ENCODE data around the gene STK26.
"Not testable (repeated sequence)": the region's sequence is repeated elsewhere in the genome, so short reads cannot be mapped to it uniquely, and the experiment has no call there.

Gene STK26

DNA sequence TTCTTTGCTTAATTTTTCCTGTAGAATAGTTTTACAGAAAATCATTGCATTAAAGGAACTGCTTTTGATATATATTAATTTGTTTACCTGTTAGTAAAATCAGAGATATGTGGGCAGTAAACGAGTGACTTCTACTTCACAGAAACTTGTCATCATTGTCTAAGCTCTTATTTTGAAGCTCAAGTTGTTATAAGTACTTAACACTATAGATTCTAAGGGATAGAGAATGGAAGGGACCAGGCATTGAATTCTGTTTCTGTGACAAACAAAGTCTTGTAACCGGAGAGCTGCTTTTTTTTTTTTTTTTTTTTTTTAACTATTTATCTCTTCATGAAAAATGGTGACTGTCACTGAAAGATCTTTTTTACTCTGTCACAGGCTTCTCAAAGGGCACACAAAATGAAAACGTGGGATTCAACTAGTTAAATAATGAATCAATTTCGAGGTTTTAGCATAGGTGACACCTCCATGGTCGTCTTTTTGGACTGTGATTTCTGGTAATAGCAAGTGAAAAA, 14.4 kb downstream of the STK26 start:
- DNase-seq: no peak

DNA sequence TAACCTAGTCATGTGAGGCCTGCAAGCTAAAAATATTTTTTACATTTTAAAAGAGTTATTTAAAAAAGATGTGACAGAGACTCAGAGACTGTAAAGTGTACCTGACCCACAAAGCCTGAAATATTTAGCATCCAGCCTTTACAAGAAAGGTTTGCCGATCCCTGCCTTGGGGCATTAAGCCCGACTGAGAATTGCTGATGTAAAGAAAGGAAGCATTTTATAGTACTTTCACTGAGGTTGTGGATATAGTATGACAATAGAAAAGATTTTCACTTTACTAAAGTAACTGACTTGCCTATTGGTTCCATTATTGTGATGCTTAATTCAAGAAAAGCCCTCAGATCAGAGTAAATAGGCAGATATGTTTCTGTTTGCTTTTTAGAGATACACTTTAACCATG, 17.0 kb downstream of the STK26 start:
- no peak for DNase-seq

DNA sequence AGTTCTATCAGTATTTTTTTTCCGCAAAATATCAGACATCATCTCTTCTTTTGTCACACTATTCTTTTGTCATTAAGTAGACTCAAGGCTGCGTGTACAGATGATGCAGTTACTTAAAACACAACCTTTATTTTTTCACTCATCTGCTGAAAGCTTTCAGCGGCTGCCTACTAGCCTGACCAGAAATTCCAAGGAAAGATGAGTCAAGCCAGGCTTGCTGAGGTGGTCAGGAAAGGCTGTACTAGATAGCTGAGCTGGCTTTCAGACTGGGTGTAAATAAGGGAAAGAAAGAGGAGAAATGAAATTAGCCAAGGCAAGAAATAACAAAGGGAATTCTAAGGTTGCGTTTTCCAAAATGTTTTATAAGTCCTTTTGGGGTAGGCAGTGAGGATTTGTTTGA, 17.9 kb downstream of the STK26 start:
- DNase-seq: no peak

DNA sequence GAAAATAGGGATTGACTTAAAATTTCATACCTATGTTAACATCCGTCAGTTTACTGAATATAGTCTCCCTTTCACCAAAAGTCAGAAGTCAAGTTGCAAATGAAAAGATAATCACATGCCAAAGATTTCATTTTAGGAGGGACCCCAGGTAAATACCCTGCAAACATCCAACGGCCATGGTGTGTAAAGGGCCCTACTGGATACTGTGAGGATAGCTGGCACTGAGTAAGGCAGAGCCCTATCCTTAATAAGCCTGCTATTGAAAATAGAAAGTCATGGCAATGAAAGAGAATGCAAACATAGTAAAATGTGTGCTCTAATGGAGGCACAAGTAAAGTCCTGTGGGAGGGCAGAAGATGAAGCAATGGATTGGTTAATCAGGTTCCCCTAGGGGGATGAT, 20.9 kb downstream of the STK26 start:
- no peak for DNase-seq

DNA sequence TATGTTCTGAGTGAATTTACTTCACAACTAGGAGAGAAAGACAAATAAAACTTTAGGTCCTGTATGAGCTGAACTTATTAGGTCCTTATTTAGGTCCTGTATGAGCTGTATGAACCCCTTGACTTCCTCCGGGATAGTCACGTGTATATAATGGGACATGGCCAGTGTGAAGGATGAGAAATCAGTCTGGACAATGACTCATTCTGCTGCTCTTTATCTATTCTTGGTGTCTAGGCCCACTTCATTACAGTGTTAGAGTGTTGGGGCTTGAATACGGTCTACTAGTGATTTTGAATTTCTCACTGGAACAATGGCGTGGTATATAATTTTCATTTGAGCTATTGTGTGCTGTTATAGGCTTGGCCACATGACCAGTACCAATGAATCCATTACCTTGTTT, 21.9 kb downstream of the STK26 start:
- peak in 2 of 4 experiments; percentile 29 to 36 for DNase-seq

DNA sequence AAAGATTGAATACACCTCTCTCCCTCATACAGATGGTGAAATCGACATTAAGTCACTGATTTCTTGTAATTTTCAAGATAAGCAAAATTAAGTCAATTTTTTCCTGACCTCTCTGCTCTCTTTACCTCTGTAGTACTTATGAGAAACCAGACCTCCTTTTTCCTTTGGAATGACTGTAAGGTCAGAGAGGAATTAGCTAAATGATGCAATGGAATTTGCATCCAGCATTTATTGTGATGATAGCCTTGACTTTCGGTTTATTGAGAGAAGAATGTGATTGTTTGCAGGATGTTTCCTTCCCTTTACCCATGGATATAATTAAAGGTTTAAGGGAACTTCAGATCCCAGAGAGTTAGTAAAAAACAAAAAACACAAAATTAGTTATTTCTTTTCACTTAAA, 22.4 kb downstream of the STK26 start:
- DNase-seq: no peak

DNA sequence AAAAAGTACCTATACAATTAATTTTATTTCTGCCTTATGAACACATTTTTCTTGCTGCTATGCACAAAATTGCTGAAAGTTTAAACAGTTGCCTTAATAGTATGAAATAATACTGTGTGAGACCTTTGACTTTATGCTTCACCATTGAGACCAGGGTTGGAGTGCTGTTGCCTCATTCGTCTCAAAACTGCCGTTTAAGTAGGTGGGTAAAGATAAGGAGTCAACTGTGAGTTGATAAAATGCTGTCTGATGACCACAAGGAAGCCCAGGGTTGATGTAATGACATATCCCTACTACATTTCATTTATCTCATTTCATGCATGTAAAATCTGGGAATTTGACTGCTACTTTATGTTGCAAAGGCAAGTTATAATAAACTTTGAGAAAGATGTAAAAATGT, 23.4 kb downstream of the STK26 start:
- DNase-seq: no peak

DNA sequence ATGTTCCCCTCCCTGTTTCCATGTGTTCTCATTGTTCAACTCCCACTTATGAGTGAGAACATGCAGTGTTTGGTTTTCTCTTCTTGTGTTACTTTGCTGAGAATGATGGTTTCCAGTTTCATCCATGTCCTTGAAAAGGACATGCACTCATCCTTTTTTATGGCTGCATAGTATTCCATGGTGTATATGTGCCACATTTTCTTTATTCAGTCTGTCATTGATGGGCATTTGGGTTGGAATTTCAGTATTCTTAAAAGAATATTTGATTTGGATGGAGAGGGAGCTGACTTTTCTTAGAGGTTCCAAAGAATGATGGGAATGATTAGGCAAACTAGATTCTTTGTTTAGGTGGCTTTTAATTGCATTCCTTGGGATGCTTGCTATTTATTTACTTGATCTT, 28.7 kb downstream of the STK26 start:
- DNase-seq: not testable (repeated sequence)

DNA sequence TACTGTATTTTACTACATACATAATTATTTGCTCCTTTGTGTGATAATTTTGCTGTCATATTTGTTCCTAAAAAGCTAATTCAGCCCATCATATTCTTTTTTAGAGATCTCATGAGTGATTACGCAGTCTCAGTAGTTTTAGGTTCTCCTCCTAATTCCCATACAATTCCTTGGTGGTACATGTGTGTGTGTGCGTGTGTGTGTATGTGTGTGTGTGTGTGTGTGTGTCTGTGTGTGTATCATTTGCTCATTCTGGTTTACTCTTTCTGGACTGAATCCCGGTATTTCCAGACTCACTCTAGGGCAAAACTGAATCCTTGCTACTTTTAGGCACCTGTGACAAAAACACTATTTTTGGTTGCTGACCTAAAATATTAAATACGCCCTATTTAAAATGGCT, 34.9 kb downstream of the STK26 start:
- DNase-seq: no peak

DNA sequence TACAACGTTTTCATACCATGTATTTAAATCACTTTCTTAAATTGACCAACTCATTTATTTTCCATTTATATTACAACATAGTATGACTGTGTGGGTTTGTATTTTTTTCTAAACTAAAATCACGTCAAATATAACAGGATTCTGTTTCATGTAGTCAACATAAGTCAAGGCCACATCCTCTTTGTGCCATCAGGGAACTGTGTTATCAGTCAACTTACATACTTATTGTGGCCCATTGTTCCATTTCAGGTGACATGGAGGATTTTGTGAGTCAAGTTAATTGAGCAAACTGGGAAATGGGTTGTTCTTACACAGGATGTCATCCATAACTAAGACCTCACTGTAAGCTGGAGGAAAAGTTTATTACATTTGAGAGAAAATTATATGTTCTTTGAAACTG, 35.9 kb downstream of the STK26 start:
- DNase-seq: no peak

DNA sequence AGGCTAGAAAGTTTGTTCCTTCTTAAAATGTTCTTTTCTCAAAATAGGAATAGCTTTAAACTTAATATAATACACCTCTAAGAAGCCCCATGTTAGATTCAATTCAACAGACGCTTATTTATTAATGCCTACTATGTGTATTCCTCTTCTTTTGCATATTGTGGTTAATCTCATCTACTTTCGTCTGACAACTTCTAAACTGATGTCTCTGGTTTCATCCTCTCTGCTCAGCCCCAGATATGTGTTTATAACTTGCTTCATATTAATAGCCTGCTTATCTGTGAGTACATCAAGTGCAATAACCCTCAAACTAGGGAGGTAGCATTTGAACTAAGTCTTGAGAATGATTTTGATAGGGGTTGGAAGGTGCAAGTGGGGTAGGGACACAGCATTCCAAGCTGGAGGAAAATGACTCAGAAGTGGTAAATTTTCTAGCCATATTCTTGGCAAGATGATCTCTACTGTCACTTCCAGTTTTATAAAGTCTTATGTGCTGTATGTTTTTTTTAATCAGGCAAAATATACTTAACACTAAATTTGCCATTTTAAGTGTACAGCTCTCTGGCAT, 37.0 kb downstream of the STK26 start:
- DNase-seq: no peak

DNA sequence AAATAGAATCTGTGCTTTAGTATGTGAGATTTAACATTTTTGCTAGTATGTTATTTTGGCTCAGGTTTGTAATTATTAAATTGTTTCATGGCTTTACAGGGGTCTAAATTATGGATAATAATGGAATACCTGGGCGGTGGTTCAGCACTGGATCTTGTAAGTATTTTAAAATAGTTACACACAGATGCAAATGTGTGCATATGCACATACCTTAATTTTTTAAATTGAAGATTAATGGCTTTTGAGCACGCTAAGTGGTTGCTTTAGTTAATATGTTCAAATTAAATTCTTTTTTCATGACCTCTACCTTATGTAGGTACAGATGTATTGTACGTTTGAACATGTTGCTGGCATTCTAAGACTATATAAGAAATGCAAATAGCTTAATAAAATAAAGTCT, 40.2 kb downstream of the STK26 start:
- no peak for DNase-seq

DNA sequence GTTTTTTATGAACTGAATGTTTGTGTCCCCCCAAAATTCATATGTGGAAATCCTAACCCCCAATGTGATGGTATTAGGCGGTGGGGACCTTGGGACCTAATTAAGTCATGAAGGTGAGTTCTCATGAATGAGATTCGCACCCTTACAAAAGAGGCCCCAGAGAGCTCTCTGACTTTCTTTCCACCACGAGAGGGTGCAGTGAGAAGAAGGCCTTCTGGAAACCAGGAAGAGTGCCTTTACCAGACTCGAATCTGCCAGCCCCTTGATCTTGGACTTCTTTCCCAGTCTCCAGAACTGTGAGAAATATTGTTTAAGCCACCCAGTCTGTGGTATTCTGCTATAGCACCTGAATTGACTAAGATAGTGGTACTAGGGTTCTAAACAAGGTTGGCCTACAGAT, 40.8 kb downstream of the STK26 start:
- DNase-seq: no peak

DNA sequence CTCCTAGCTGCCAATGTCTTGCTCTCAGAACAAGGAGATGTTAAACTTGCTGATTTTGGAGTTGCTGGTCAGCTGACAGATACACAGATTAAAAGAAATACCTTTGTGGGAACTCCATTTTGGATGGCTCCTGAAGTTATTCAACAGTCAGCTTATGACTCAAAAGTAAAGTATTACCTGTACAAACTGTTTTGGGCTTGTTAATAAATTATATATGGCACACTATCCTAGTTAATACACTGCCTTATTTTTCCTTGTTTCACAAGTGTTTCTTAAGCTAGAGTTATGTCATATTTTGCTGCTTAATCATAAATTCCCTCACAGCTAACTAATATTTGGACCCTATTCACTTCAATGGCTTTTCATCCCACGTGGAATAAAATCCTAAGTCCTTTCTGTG, 45.3 kb downstream of the STK26 start:
- DNase-seq: no peak

DNA sequence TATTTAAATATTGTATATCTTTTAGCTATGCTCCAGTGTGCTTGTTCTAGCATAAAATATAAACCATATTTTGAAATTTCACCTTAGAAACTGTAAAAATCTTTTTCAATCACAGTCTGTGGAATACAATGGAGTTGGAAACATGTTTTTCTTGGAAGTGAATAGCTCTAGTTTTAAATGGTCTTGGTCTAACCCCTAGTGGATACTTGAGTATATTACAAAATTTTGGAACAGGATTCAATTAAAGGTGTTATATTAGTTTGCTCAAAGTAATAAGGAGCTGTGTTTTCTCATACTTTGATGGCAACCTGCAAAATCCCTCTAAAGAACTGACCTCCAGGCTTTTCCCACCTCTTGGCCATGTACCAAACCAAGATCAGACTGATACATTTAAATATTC, 48.2 kb downstream of the STK26 start:
- DNase-seq: peak in 2 of 4 experiments; percentile 14 to 33

DNA sequence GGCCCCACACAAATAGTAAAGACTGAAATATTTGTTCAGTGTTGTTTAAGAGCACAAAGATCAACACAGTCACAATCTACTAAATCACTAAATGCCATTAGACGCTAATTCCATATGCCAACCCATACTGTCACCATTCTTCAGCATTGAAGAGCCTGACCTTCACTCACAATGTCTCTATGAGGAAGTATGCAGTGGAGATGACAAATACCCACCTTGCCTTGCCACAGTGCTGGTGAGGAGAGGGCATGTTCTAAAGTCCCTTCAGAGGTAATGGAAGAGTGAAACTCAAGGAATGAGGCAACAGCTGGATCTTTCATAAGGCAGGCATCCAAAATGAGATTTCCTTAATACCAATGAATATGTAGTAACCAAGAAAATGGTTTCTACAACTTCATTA, 54.3 kb downstream of the STK26 start:
- no peak for DNase-seq

DNA sequence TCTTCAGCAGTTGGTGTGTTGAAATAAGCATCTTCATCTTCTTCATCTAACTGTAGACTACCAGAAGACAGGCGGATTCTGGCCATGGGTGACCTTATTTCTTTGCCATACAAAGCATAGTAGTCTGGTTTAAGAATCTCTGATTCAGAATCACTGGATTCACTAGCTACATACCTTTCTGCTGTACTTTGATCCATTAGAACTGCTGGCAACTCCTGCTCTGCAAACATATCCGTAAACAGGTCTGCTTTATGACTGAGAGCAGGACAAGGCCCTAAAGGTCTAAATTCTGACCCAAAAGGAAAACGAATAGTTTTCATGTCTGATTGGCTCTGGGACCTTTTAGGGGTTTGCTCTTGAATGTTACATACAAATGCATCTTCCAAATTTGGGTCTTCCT, 54.8 kb downstream of the STK26 start:
- no peak for DNase-seq

DNA sequence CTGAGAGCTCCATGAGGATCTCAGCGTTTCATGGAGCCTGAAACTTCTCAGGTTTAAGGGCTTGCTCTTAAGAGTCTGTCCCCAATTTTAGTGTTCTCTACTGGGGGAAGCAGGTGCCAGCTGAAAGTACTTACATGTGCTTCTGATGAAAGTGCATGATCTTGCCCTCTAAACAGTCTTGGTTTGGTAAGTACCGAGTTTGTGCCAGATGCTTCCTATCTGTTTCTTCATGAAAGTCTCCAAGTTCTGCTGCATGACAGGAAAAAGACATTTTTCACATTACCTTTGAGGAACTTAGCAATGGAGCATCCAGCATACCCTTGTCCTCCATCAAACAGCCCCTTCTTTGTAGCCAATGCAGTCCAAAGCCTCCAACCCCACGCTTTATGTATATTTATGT, 62.7 kb downstream of the STK26 start:
- no peak for DNase-seq

DNA sequence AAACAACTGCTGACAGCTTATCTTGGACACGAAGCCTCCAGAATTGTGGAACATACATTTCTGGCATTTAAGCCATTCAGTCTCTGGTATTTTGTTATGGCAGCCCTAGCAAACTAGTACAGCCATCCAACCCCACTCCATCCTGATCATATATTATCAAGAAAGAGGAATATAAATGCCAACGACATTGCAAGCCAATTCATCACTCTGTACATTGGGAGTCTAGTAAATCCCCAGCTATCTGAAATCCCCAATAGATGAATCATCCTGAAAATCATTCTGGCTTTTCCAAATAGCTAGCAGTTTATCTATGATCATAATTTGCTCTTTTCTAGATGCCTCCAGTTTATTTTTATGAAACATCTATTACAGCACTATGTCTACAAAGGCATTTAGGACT, 63.6 kb downstream of the STK26 start:
- no peak for DNase-seq

DNA sequence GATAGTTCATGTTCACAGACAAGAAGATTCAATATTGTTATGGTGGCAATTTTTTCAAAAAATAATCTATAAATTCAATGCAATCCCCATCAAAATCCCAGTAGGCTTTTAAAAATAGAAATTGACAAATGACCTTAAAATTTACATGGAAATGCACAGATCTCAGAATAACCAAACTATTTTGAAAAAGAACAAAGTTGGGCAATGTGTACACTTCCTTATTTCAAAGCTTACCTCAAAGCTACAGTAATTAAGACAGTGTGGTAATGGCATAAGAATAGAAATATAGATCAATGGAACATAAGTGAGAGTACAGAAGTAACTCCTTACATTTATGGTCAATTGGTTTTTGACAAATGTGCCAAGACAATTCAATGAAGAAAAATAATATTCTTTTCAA, 65.8 kb downstream of the STK26 start:
- peak in 2 of 4 experiments; percentile 19 to 21 for DNase-seq

DNA sequence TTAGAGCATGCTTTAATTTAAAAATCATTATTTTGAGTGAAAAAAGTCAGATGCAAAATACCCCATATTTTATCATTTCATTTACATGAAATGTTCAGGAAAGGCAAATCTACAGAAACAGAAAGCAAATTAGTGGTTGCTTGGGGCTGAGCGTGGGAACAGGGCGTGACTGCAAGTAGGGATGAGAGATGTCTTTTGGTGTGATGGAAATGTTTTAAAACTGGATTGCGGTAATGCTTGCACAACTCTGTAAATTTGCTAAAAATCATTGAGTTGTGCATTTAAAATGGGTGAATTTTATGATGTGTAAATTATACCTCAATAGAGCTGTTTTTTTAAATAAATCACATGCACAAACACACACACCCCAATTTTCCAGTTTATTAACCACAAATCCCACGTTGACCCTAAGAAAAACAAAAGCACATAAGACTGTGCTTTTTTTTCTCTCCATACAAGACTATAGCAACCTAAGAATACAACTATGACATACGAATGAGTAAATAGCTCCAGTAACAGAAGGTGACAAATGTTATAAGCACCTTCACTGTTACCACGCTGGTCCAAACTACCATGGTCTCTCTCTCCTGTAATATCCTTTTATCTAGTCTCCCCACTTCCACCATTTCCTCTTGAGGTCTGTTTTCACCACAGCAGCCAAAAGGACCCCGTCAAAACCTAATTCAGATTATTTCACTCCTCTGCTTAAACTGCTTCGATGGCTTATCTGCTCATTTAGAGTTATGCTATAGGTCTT, 67.5 kb downstream of the STK26 start:
- peak in 3 of 4 experiments; percentile 9 to 13 (median 10) for DNase-seq

DNA sequence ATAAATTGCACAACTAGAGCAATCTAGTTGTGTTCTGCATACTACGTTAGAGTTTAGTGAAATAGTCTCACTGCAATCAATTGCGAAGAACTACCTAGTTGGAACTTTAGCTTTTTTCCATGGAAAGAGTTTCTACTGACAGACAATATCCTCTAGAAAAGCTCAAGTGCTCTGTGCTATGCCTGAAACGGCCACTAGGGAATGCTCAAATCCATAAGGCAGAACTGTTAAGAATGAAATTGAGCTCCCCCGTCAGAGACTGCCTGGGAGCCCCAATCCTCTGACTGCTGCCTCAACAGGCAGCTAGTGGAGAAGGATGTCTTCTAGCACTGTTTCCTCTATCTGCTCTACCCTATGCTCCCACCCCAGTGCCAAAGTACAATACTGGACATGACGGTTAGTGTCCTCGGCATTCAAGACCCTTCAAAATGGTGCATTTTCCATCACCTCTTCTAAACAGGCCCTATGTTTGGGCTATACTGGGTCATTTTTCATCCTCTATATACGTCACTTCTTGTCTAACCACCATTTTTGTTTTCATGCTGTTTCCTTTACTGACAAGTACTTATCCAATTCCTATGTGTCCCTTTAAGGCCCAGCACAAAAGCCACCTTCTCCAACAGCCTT, 69.5 kb downstream of the STK26 start:
- DNase-seq: peak; percentile 63 to 78 (median 72)

DNA sequence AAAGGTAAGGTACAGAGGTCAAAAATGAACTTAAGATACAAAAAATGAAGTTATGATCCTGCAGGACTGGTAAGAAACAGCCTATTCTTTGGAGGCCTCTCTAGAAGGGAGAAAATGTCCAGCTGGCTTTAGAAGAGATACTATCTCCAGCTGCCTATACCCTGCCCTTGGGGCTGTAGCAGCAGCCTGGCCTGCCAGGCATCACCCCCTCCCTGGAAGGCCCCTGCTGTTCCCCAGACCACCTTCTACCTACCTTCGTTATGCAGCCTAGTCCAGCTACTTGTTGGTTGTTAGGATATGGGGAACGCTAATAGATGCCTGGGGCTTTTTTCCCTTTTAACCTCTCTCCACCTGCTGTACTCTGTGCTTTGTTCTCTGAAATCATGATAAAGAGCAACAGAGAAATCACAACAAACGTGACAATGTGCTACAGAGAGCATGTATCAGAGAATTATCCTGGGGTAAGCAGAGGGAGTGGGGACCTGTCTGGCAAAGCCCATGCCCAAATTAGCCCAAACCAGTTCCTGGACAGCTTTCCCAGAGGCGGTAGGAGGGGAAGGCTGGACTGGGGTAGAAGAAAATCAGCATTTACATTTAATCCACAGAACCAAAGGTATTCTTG, 70.2 kb downstream of the STK26 start:
- no peak for DNase-seq

DNA sequence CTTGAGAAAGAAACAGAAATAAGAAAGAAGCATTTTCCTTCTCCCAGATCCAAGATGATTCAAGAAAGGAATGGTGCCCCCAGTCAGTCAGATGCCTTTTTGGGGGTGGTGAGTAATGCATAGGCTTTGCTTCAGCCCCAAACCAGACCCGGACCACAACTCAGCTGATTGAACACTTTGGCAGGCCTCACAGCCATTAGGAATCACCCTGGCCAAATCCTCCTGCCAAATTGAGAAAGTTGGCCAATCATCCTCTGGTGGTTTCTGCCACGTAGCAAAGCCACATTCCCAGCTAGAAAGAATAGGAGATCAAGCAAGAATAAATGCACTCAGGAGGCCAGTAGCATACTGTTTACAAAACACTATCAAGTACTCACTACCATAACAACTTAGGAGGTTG, 71.1 kb downstream of the STK26 start:
- DNase-seq: no peak

Data from suppressor macrophage (primary cell).